Activated T-helper 17 cell treated with anti-CD3 and anti-CD28 coated beads, Interleukin-2, amount 50 U/mL, for 72 hours (primary cell): ENCODE measurements around the gene GPC3. TPM values are rescaled to one million over a fixed set of nuclear protein-coding genes. Genes with fewer than 3 reads are reported as not detected.
"Not testable (repeated sequence)": the region's sequence is repeated elsewhere in the genome, so short reads cannot be mapped to it uniquely, and the experiment has no call there.

Experiments
- ATAC-seq: fragments of 150-1000 bp; cut with Tn5 transposase; replicated peaks from 2 replicates; pipeline ENCODE4 v1.10.0; 2021; ENCODE audit warnings: mild to moderate bottlenecking, moderate library complexity
- H3K27ac Mint-ChIP-seq: one replicate; pipeline ENCODE4 v1.8.0; 2022; ENCODE audit warnings: mixed read lengths
- H3K27me3 Mint-ChIP-seq: one replicate; pipeline ENCODE4 v1.8.0; 2022; ENCODE audit warnings: mixed read lengths
- H3K36me3 Mint-ChIP-seq: one replicate; pipeline ENCODE4 v1.8.0; 2022; ENCODE audit warnings: low read depth, mild to moderate bottlenecking, mixed read lengths
- H3K4me1 Mint-ChIP-seq: one replicate; pipeline ENCODE4 v1.8.0; 2022; ENCODE audit warnings: mixed read lengths
- H3K4me3 Mint-ChIP-seq: one replicate; pipeline ENCODE4 v1.8.0; 2022; ENCODE audit warnings: mild to moderate bottlenecking, mixed read lengths
- H3K9me3 Mint-ChIP-seq: one replicate; pipeline ENCODE4 v1.8.0; 2022; ENCODE audit warnings: mixed read lengths
- total RNA-seq, 2 donors: library from RNA; stranded (reverse); gene quantifications; one replicate each; pipeline ENCODE4 v1.2.3, GENCODE V29; 2022

The GPC3 gene
- total RNA-seq, 2 donors from 2014 or later: 0.15 TPM; not detected in 1

DNA sequence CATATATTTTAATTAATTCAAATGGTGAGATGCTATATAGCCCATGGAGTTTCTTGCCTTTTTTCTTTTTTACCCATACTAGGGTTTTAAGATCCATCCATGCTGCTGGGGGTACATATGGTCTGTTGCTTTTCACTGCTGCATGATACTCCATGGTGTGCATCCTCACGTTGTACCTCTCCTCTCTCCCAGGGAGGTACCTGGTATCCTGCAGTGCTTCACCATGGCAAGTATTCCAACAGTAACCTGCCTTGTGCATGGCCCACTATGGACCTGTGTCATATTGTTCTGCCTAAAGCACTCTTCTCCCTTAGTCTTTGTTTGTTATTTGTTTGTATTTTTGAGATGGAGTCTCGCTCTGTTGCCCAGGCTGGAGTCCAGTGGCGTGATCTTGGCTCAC is 455.8 kb downstream of the GPC3 start:
- Mint-ChIP-seq H3K27me3 (no peaks in the 10 kb centered on the region), H3K27ac (no peak overlapping the region)
- ATAC-seq: no peak

DNA sequence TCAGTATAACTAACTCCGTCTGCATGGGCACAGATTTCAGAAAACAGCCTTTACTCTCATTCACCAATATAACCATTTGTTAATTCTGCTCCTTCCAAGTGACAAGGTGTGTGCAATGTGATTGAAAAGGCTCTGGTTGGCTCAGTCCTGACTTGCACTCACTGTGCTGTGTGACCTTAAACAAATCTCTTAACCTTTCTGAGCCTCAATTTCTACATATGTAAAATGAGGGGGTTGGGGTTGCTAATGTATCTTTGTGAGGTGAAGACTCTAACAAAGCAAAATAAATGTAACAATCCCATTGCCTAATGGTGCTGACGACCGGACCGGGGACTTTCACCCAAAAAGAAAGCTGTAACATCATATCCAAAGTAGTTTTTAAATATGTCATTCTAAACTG is 457.6 kb downstream of the GPC3 start:
- no peak overlapping the region for H3K4me3 Mint-ChIP-seq
- no peak overlapping the region for H3K27ac Mint-ChIP-seq
- H3K4me1 Mint-ChIP-seq: no peaks in the 10 kb centered on the region
- no peak for ATAC-seq
- H3K27me3 Mint-ChIP-seq: no peaks in the 10 kb centered on the region
- H3K36me3 Mint-ChIP-seq: no peaks in the 10 kb centered on the region
- no peaks in the 10 kb centered on the region for H3K9me3 Mint-ChIP-seq

More for the DNA sequence above, 455.8 kb downstream of the GPC3 start:
- no peak overlapping the region for H3K4me3 Mint-ChIP-seq
- H3K4me1 Mint-ChIP-seq: no peaks in the 10 kb centered on the region
- H3K36me3 Mint-ChIP-seq: no peaks in the 10 kb centered on the region
- no peaks in the 10 kb centered on the region for H3K9me3 Mint-ChIP-seq

DNA sequence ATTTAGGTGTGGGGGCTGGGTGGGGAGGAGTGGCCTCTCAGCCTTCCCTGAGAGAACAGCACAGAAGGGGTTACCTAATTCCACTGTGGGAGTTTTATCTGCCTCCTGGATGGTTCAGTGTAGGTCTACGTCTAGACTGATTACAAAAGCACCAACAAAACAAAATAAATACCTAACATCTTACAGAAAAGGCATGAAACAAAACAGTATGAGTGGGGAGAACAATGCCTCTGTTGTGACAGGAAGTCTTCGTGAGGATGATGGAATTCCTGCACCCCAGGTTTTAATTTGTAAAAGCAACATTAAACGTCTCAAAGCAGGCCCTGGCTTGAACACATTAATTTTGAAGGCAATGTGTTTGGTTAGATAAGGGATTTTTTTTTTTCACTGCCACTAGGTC is 458.0 kb downstream of the GPC3 start:
- Mint-ChIP-seq H3K4me1 (no peaks in the 10 kb centered on the region), H3K36me3 (no peaks in the 10 kb centered on the region), H3K9me3 (no peaks in the 10 kb centered on the region), H3K27ac (no peak overlapping the region), H3K4me3 (no peak overlapping the region), H3K27me3 (no peaks in the 10 kb centered on the region)
- no peak for ATAC-seq

DNA sequence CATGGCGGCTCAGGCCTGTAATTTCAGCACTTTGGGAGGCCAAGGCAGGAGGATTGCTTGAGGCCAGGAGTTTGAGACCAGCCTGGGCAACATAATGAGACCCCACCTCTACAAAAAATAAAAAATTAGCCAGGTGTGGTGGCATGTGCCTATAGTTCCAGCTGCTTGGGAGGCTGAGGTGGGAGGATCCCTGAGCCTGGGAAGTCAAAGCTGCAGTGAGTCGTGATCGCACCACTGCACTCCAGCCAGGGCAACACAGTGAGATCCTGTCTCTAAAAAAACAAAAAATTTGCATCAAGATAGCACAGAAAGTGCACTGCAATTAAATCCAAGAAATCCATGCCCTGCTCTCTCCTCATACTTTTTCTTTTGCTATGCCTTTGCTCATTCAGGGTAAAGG is 458.6 kb downstream of the GPC3 start:
- H3K27me3 Mint-ChIP-seq, ATAC-seq, H3K4me3 Mint-ChIP-seq, H3K36me3 Mint-ChIP-seq, H3K9me3 Mint-ChIP-seq, H3K27ac Mint-ChIP-seq, H3K4me1 Mint-ChIP-seq: not testable (repeated sequence)

DNA sequence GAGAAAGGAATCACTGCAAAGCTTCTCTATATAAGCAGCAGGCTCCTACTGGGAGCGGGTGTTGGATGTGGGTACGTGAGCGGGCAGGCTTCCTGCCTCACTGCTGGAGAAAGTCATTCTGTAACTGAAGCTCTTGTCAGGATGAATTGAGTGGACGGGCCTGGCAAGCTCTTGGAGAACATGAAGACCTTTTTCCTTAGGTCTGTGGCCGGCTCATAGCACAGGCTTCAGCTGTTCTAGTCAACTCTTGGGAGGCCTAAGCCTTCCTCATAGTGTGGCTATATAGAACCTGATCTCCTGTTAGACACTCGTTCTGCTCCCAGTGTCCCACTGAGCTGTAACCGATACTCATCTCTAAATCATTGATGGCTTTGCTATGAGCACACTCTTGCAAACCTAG is 461.9 kb downstream of the GPC3 start:
- Mint-ChIP-seq H3K27me3 (no peaks in the 10 kb centered on the region), H3K9me3 (no peaks in the 10 kb centered on the region), H3K4me1 (no peaks in the 10 kb centered on the region), H3K27ac (no peak overlapping the region), H3K4me3 (no peak overlapping the region), H3K36me3 (no peaks in the 10 kb centered on the region)
- ATAC-seq: no peak

DNA sequence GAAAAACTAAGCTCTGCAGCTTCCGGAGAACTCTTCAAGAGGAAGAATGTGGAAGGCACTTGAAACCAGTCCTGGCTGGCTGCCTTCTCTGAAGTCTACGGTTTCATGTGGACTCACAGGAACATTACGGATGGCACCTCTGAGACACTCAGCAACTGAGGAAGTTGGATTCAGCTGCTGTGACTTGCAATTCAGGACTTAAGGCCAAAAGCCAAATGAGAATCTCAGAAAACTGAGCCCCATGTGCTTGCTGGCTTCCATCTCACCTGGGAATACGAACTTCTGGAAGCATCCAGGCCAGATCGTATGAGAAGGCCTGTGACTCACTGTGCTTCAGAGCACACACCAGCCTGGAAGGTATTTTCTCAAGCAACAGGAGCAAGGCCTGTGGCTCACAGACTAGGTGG is 462.3 kb downstream of the GPC3 start:
- Mint-ChIP-seq H3K36me3 (no peaks in the 10 kb centered on the region), H3K27ac (no peak overlapping the region), H3K4me3 (no peak overlapping the region), H3K4me1 (no peaks in the 10 kb centered on the region), H3K27me3 (no peaks in the 10 kb centered on the region), H3K9me3 (no peaks in the 10 kb centered on the region)
- no peak for ATAC-seq

DNA sequence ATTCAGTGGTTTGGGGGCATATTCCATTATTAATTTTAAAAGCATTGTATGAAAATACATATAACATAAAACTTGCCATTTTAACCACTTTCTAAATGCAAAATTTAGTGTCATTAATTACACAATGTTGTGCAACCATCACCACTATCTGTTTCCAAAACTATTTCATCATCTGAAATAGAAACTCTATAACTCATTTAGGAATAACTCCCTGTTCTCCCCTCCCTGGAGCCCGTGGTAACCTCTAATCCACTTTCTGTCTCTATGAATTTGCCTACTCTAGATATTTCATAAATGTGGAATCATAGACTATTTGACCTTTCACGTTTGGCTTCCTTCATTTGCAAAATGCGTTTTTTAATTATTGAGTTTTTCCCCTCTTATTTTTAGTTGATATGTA is 468.7 kb downstream of the GPC3 start:
- Mint-ChIP-seq H3K4me3 (no peak overlapping the region), H3K9me3 (no peaks in the 10 kb centered on the region), H3K4me1 (no peaks in the 10 kb centered on the region), H3K27me3 (no peaks in the 10 kb centered on the region), H3K27ac (no peak overlapping the region), H3K36me3 (no peaks in the 10 kb centered on the region)
- ATAC-seq: no peak

DNA sequence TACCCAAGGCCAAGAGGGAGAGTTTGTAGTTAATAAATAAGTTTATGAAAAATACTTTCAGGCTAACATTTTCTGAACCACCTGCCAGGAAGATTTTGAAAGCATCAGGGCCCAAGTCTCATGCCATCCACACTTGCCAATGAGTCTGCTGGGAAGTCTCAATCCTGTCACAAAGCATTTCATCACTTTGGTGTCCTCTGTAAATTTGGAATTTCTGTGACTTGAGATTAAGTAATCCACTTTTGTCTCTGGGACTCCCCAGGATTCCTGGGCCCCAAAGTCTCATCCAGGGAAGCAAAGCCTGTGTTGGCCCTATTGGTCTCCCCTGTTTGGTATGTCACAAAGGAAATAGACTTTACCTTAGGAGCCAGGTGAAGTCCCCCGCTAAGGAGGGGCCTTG is 470.9 kb downstream of the GPC3 start:
- Mint-ChIP-seq H3K27ac (no peak overlapping the region), H3K4me1 (no peaks in the 10 kb centered on the region), H3K9me3 (no peaks in the 10 kb centered on the region), H3K36me3 (no peaks in the 10 kb centered on the region), H3K4me3 (no peak overlapping the region), H3K27me3 (no peaks in the 10 kb centered on the region)
- no peak for ATAC-seq

DNA sequence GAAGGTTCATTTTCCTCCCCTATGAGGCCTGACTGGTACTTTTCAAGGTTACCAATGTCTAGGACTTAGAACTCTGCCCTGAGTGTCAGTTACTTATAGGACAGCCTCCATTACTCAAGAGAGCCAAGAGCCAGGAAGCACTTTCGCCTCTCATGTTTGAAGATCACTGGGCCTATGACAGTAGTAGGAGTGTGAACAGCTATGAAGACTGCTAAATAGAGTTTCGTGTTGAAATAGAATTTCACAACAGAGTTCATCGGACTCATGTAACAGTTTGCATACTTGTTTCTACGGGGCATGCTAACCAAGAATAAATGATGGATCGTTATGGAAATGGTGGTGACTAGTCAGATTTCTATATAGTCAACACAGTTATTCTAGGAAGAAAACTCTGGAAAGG is 472.3 kb downstream of the GPC3 start:
- ATAC-seq: no peak
- no peaks in the 10 kb centered on the region for H3K36me3 Mint-ChIP-seq
- H3K27ac Mint-ChIP-seq: no peak overlapping the region
- no peak overlapping the region for H3K4me3 Mint-ChIP-seq
- no peaks in the 10 kb centered on the region for H3K27me3 Mint-ChIP-seq
- no peaks in the 10 kb centered on the region for H3K4me1 Mint-ChIP-seq
- no peaks in the 10 kb centered on the region for H3K9me3 Mint-ChIP-seq

DNA sequence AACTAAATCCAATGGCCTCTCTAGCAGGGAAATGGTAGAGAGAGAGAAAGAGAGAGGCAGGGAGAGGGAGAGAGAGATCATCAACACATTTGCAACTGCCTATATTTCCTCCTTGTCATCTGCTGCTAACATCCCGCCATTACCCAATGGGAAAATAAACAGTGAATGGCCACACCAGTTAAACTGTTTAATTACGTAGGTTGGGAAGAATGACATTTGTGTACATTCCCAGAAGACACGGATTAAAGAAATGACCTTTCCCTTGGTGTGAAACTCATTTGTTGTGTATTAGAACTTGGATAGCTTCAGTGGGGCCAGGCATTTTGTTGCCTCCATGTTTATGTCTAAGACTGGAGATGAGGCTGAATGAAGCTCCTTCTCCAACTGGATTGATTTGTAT is 474.4 kb downstream of the GPC3 start:
- H3K36me3 Mint-ChIP-seq: no peaks in the 10 kb centered on the region
- no peak overlapping the region for H3K27ac Mint-ChIP-seq
- no peak overlapping the region for H3K4me3 Mint-ChIP-seq
- no peaks in the 10 kb centered on the region for H3K9me3 Mint-ChIP-seq
- H3K27me3 Mint-ChIP-seq: no peaks in the 10 kb centered on the region
- H3K4me1 Mint-ChIP-seq: no peaks in the 10 kb centered on the region
- no peak for ATAC-seq

DNA sequence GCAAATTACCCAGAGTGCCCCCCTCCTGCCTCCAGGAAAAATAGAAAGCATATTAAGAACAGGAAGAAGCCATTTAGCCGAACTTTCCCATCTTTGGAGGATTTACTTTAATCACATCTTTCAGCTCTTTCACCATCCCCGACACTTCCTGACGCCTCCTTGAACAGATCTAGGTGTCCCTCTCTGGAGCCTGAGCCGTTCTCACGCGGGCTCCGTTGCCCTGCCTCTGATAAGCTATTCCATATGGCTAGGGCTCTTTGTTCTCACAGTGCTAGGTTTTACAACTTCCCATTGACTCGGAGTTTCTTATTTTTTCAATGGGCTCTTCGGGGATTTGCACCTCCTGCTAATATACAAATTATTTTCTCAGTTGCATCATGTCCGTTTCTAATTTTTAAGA is 488.0 kb downstream of the GPC3 start:
- H3K4me3 Mint-ChIP-seq: no peak overlapping the region
- H3K27ac Mint-ChIP-seq: no peak overlapping the region
- H3K9me3 Mint-ChIP-seq: no peaks in the 10 kb centered on the region
- no peaks in the 10 kb centered on the region for H3K27me3 Mint-ChIP-seq
- no peak for ATAC-seq
- no peaks in the 10 kb centered on the region for H3K36me3 Mint-ChIP-seq
- H3K4me1 Mint-ChIP-seq: no peaks in the 10 kb centered on the region

DNA sequence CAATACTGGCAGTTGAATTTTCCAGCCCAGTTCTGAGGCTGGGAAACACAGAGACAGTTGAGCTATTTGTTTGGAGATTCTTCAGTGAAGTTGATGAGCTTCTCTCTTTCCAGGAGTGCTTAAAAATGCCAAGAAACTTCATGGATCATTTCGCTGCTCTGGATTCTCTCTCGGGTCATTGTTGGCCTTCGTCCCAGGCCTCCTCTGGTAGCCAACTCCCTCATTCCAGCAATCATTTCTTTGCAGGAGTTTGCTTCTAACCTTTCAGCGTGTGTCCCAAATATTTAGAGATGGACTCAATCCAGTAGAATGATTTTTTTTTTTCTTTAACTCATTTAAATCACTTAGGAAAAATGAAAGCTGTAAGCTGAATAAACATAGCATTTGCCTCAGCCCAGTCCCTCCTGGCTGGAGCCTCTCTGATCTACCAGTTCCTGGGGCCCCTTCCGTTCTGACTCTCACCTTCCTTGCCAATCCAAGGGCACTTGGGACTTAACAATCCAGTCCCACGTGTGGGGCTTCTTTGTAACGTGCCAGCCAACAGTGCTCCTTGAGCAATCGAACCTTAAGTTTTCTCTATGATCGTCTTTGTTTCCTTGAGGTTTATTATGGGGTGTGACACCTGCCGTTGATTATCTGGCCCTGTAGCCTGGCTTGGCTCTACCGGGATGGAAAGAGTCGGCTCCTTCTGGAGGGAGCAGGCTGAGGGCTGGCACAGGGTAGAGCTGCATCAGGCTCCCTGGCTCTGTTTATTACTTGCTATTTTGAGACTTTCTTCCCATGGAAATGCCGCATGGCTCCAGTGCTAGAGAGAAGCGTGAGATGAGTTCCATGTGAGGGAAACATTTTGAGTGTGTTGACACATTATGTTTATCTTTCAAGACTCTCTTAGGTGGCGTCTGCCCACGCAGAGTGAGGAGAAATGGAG is 489.7 kb downstream of the GPC3 start:
- Mint-ChIP-seq H3K27ac (no peak overlapping the region), H3K36me3 (no peaks in the 10 kb centered on the region), H3K4me1 (no peaks in the 10 kb centered on the region), H3K27me3 (no peaks in the 10 kb centered on the region), H3K9me3 (no peaks in the 10 kb centered on the region), H3K4me3 (no peak overlapping the region)
- no peak for ATAC-seq

DNA sequence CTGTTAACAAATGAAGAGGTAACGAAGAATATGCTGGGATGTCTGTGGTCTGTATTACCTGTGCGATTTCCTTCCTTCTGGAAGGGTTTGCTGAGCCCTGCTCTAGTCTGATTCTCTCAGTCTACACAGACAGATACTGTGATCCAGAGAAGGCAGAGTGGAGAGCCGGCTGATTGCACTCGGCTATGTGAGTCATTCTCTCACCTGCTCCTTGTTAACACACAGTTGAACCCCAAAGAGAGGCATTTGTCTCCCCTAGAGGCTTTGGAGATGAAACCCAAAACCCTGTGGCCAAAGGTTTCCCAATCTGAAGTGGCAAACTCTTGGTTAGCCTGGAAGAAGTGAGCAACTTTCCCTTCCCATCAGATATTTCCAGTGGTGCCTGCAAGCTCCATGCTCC is 492.0 kb downstream of the GPC3 start:
- no peaks in the 10 kb centered on the region for H3K36me3 Mint-ChIP-seq
- ATAC-seq: no peak
- H3K4me1 Mint-ChIP-seq: no peaks in the 10 kb centered on the region
- no peak overlapping the region for H3K27ac Mint-ChIP-seq
- no peaks in the 10 kb centered on the region for H3K9me3 Mint-ChIP-seq
- H3K27me3 Mint-ChIP-seq: no peaks in the 10 kb centered on the region
- no peak overlapping the region for H3K4me3 Mint-ChIP-seq

DNA sequence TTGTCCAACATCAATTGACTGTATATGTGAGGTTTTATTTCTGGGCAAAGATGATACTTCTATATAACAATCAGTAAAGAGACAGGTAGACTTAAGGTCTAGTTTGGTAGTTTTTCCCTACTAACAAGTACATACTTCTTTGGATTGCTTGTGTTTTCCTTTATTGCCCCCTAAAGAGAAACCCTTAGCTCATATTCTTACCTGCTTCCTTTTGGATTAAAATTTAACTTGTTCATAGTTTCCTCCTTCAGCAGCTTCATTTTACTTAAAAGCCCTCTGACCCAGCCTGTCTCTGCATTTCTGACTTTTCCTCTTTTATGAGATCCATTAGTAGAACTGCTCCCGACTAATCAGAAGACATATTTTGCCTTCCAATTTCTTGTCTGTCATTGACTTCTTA is 494.4 kb downstream of the GPC3 start:
- Mint-ChIP-seq H3K4me1 (no peaks in the 10 kb centered on the region), H3K27ac (no peak overlapping the region), H3K27me3 (no peaks in the 10 kb centered on the region), H3K4me3 (no peak overlapping the region), H3K9me3 (no peaks in the 10 kb centered on the region), H3K36me3 (no peaks in the 10 kb centered on the region)
- ATAC-seq: no peak
